Testis (tissue), 2 donors: ENCODE measurements around the gene MAGI2.

ENCODE experiments used
- POLR2A ChIP-seq: fragments of 450-650 bp; IDR thresholded peaks from one replicate; pipeline ENCODE4 v1.6.1; 2017; ENCODE audit warnings: antibody characterized with exemption, mild to moderate bottlenecking, moderate library complexity
- TF ChIP-seq, protein P1 (sequence below), 3 experiments: fragments of 450-650 bp in 2 of 3; fragments of 200-600 bp in 1 of 3; sonication (generic) in 1 of 3; IDR thresholded peaks; one replicate each; pipeline ENCODE4 v1.5.1; 2016 to 2019; ENCODE audit warnings: antibody characterized with exemption in 3 of 3, mild to moderate bottlenecking in 2 of 3, moderate library complexity in 1 of 3

DNA sequence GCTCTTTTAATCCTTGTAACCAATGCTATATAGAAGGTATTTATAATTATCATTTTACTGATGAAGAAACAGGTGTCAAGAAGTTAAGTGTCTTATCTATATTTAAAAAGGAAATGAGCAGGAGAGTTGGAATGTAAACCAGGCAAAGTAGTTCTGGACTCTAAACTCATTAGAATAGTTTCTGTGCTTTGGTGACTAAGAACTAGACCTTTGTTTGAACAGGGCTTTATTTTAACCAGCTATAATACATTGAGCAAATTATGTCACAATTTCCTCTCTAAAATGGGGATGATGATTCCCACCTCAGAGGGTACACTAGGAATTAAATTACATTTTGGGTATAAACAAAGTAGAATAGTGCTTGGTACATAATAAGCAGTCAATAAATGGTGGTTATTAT, 236.0 kb downstream of the MAGI2 start:
- TF ChIP-seq POLR2A, result no peak
- TF ChIP-seq, protein P1, sequence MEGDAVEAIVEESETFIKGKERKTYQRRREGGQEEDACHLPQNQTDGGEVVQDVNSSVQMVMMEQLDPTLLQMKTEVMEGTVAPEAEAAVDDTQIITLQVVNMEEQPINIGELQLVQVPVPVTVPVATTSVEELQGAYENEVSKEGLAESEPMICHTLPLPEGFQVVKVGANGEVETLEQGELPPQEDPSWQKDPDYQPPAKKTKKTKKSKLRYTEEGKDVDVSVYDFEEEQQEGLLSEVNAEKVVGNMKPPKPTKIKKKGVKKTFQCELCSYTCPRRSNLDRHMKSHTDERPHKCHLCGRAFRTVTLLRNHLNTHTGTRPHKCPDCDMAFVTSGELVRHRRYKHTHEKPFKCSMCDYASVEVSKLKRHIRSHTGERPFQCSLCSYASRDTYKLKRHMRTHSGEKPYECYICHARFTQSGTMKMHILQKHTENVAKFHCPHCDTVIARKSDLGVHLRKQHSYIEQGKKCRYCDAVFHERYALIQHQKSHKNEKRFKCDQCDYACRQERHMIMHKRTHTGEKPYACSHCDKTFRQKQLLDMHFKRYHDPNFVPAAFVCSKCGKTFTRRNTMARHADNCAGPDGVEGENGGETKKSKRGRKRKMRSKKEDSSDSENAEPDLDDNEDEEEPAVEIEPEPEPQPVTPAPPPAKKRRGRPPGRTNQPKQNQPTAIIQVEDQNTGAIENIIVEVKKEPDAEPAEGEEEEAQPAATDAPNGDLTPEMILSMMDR (IDR thresholded peaks at IDR 0.05), result no peak
